ENCODE results near the gene GSTM2.
"Not testable (repeated sequence)": the region's sequence is repeated elsewhere in the genome, so short reads cannot be mapped to it uniquely, and the experiment has no call there.

GSTM2 gene

GRCh38 chr1:109704173-109704572 is 36.3 kb downstream of the GSTM2 start:
- Histone ChIP-seq H3K36me3 (ENCODE audit: control insufficient read depth, insufficient read depth, low read length) (no peaks in the 10 kb centered on the region), H3K79me2 (no peaks in the 10 kb centered on the region), H3K4me1 (no peaks in the 10 kb centered on the region), H3K4me2 (ENCODE audit: low read length) (no peak overlapping the region), H3K27ac (no peak overlapping the region), H3K27me3 (ENCODE audit: control insufficient read depth, insufficient read depth, low read length) (no peaks in the 10 kb centered on the region), H3K4me3 (ENCODE audit: low read depth, low read length) (no peak overlapping the region), H2AFZ (no peak overlapping the region), H3K9ac (no peak overlapping the region), H3K9me3 (ENCODE audit: control insufficient read depth, low read length) (no peaks in the 10 kb centered on the region)
- TF ChIP-seq CTCF (IDR thresholded peaks at IDR 0.05) = no peak

- no peak for TF ChIP-seq CTCF (IDR thresholded peaks at IDR 0.05)
- no peaks in the 10 kb centered on the region for H3K36me3 ChIP-seq (ENCODE audit: control insufficient read depth, insufficient read depth, low read length)
- H3K27me3 ChIP-seq (ENCODE audit: control insufficient read depth, insufficient read depth, low read length) = no peaks in the 10 kb centered on the region
- H3K9ac ChIP-seq = no peak overlapping the region
- H3K4me2 ChIP-seq (ENCODE audit: low read length) = no peak overlapping the region
- no peak overlapping the region for H3K27ac ChIP-seq
- H2AFZ ChIP-seq = no peak overlapping the region
- H3K79me2 ChIP-seq = no peaks in the 10 kb centered on the region
- H3K4me3 ChIP-seq (ENCODE audit: low read depth, low read length) = no peak overlapping the region
- no peaks in the 10 kb centered on the region for H3K4me1 ChIP-seq
- H3K9me3 ChIP-seq (ENCODE audit: control insufficient read depth, low read length) = no peaks in the 10 kb centered on the region
These were observed 37.6 kb downstream of the GSTM2 start for GRCh38 chr1:109705411-109705810.

DNA sequence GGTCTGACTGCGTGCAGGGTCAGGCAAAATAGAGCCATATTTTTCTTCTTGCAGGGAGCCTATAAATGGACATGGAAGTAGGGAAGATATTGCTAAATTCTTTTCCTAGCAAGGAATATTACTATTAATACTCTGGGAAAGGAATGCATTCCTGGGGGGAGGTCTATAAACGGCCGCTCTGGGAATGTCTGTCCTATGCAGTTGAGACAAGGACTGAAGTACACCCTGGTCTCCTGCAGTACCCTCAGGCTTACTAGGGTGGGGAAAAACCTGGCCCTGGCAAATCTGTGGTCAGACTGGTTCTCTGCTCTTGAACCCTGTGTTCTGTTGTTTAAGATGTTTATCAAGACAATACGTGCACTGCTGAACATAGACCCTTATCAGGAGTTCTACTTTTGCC is 41.1 kb downstream of the GSTM2 start:
- not testable (repeated sequence) for H3K4me1 ChIP-seq; H3K27me3 ChIP-seq (ENCODE audit: control insufficient read depth, insufficient read depth, low read length); H3K4me2 ChIP-seq (ENCODE audit: low read length); H3K9ac ChIP-seq; H3K4me3 ChIP-seq (ENCODE audit: low read depth, low read length); H2AFZ ChIP-seq; H3K36me3 ChIP-seq (ENCODE audit: control insufficient read depth, insufficient read depth, low read length); H3K9me3 ChIP-seq (ENCODE audit: control insufficient read depth, low read length); H3K27ac ChIP-seq; H3K79me2 ChIP-seq

DNA sequence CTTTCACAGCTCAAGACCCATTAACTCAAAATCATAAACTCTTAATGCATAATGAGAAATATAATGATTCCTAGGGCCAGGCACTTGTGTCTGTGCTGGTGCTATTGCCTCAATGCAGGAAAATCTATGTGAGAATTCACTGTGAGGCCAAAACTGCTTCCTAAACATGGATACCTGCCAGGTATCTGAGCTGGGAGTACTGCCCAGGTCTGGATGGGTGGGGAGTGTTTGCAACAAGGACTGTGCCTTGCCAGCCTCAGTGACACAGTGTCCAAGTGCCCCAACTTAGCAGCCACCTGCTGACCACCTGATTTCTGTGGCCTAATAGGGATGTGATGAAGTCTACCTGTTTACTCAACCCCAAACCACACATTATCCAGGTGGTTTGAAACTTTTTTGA is 42.0 kb downstream of the GSTM2 start:
- not testable (repeated sequence) for H3K4me2 ChIP-seq (ENCODE audit: low read length); H3K79me2 ChIP-seq; H3K4me1 ChIP-seq; H2AFZ ChIP-seq; H3K9ac ChIP-seq; H3K36me3 ChIP-seq (ENCODE audit: control insufficient read depth, insufficient read depth, low read length); H3K9me3 ChIP-seq (ENCODE audit: control insufficient read depth, low read length); H3K27me3 ChIP-seq (ENCODE audit: control insufficient read depth, insufficient read depth, low read length); H3K4me3 ChIP-seq (ENCODE audit: low read depth, low read length); H3K27ac ChIP-seq

- H3K27ac ChIP-seq; H3K4me3 ChIP-seq (ENCODE audit: low read depth, low read length): not testable (repeated sequence)
These were observed 43.9 kb downstream of the GSTM2 start, which contains the start of gene GSTM5 for GRCh38 chr1:109711593-109712320. GSTM5 (plus strand) TSS chr1:109712251; CDS start chr1:109712313, 62 bp downstream.

GRCh38 chr1:109712321-109712864 is 44.5 kb downstream of the GSTM2 start:
- H3K4me1 ChIP-seq = no peaks in the 10 kb centered on the region
- no peaks in the 10 kb centered on the region for H3K36me3 ChIP-seq (ENCODE audit: control insufficient read depth, insufficient read depth, low read length)
- no peaks in the 10 kb centered on the region for H3K79me2 ChIP-seq
- no peak overlapping the region for H3K4me3 ChIP-seq (ENCODE audit: low read depth, low read length)
- no peak overlapping the region for H3K9ac ChIP-seq
- H2AFZ ChIP-seq = no peak overlapping the region
- H3K4me2 ChIP-seq (ENCODE audit: low read length) = no peak overlapping the region
- no peak overlapping the region for H3K27ac ChIP-seq
- no peaks in the 10 kb centered on the region for H3K27me3 ChIP-seq (ENCODE audit: control insufficient read depth, insufficient read depth, low read length)
- no peak for TF ChIP-seq CTCF (IDR thresholded peaks at IDR 0.05)
- no peaks in the 10 kb centered on the region for H3K9me3 ChIP-seq (ENCODE audit: control insufficient read depth, low read length)

More at GRCh38 chr1:109711593-109712320, 43.9 kb downstream of the GSTM2 start, which contains the start of gene GSTM5:
- H3K36me3 ChIP-seq (ENCODE audit: control insufficient read depth, insufficient read depth, low read length); H3K79me2 ChIP-seq; H2AFZ ChIP-seq; H3K9me3 ChIP-seq (ENCODE audit: control insufficient read depth, low read length); H3K4me2 ChIP-seq (ENCODE audit: low read length); H3K9ac ChIP-seq; H3K27me3 ChIP-seq (ENCODE audit: control insufficient read depth, insufficient read depth, low read length); H3K4me1 ChIP-seq: not testable (repeated sequence)

Data from parathyroid adenoma (tissue), 2 donors.